Measurements from ENCODE around the gene KRTAP16-1.

- no peak for TF ChIP-seq CTCF (IDR thresholded peaks at IDR 0.05)
- TF ChIP-seq POLR2A (IDR thresholded peaks at IDR 0.05), result no peak
Observed at GRCh38 chr17:41271858-41272257, 37.3 kb downstream of the KRTAP16-1 start.

Measured in uterus (tissue), 2 donors.